Neutrophil (primary cell): ENCODE data around the gene TNRC6C.

ENCODE experiments used
- H3K27ac ChIP-seq: fragments of 200-600 bp; sonication (generic); 2 replicates; pipeline ENCODE4 v1.5.1; 2016; ENCODE audit warnings: mild to moderate bottlenecking, moderate library complexity
- H3K27me3 ChIP-seq: fragments of 200-600 bp; sonication (generic); 2 replicates; pipeline ENCODE4 v1.6.0; 2016; ENCODE audit warnings: mild to moderate bottlenecking
- H3K36me3 ChIP-seq: fragments of 200-600 bp; sonication (generic); 2 replicates; pipeline ENCODE4 v1.5.1; 2017
- H3K4me1 ChIP-seq, 2 experiments: fragments of 200-600 bp in 1 of 2; sonication (generic) in 1 of 2; 1 replicate in 1 of 2; 2 replicates in 1 of 2; pipeline versions ENCODE4 v1.5.1 to v1.6.1; 2013 to 2016; ENCODE audit warnings: low read depth in 1 of 2, low read length in 1 of 2, mild to moderate bottlenecking in 1 of 2, moderate library complexity in 1 of 2; ENCODE audit not compliant: control insufficient read depth in 1 of 2, insufficient read depth in 1 of 2
- H3K4me3 ChIP-seq, 2 experiments: fragments of 200-600 bp in 1 of 2; sonication (generic) in 1 of 2; 1 replicate in 1 of 2; 2 replicates in 1 of 2; pipeline ENCODE4 v1.5.1; 2013 to 2016; ENCODE audit warnings: low read depth in 1 of 2, low read length in 1 of 2, mild to moderate bottlenecking in 1 of 2, moderate library complexity in 1 of 2
- H3K9me3 ChIP-seq: fragments of 200-600 bp; sonication (generic); 2 replicates; pipeline ENCODE4 v1.5.1; 2016
- CTCF ChIP-seq: fragments of 200-600 bp; sonication (generic); IDR thresholded peaks from 2 replicates; pipeline ENCODE4 v1.5.1; 2016; ENCODE audit warnings: antibody characterized with exemption

Gene TNRC6C

GRCh38 chr17:78042542-78042941 lies 84.0 kb downstream of the TNRC6C start:
- no peak overlapping the region for H3K4me3 ChIP-seq
- H3K4me1 ChIP-seq, result peaks cover 0 to 19% of the 10 kb centered on the region in 2 experiments
- H3K27me3 ChIP-seq, result no peaks in the 10 kb centered on the region
- no peaks in the 10 kb centered on the region for H3K9me3 ChIP-seq
- H3K36me3 ChIP-seq, result peaks cover 17% of the 10 kb centered on the region
- no peak overlapping the region for H3K27ac ChIP-seq
- no peak for TF ChIP-seq CTCF

- Histone ChIP-seq H3K4me3 (no peak overlapping the region), H3K4me1 (peaks cover 0 to 19% of the 10 kb centered on the region in 2 experiments), H3K27me3 (no peaks in the 10 kb centered on the region), H3K9me3 (no peaks in the 10 kb centered on the region), H3K36me3 (peaks cover 15% of the 10 kb centered on the region), H3K27ac (no peak overlapping the region)
- TF ChIP-seq CTCF, result no peak
These were observed 84.5 kb downstream of the TNRC6C start for GRCh38 chr17:78043031-78043430.

GRCh38 chr17:78044280-78044835 lies 85.9 kb downstream of the TNRC6C start:
- no peak overlapping the region for H3K27ac ChIP-seq
- TF ChIP-seq CTCF, result no peak
- H3K4me3 ChIP-seq, result no peak overlapping the region
- peaks cover 20% of the 10 kb centered on the region for H3K36me3 ChIP-seq
- peaks cover 0 to 19% of the 10 kb centered on the region in 2 experiments for H3K4me1 ChIP-seq
- H3K9me3 ChIP-seq, result no peaks in the 10 kb centered on the region
- H3K27me3 ChIP-seq, result no peaks in the 10 kb centered on the region

GRCh38 chr17:78045316-78045715 lies 86.8 kb downstream of the TNRC6C start:
- no peak for TF ChIP-seq CTCF
- H3K36me3 ChIP-seq, result peaks cover 27% of the 10 kb centered on the region
- H3K4me3 ChIP-seq, result no peak overlapping the region
- no peaks in the 10 kb centered on the region for H3K9me3 ChIP-seq
- H3K27me3 ChIP-seq, result no peaks in the 10 kb centered on the region
- no peak overlapping the region for H3K27ac ChIP-seq
- H3K4me1 ChIP-seq, result peaks cover 0 to 19% of the 10 kb centered on the region in 2 experiments

GRCh38 chr17:78046923-78047322 lies 88.4 kb downstream of the TNRC6C start:
- Histone ChIP-seq H3K4me3 (no peak overlapping the region), H3K27me3 (no peaks in the 10 kb centered on the region), H3K27ac (no peak overlapping the region), H3K9me3 (no peaks in the 10 kb centered on the region), H3K36me3 (peaks cover 42% of the 10 kb centered on the region), H3K4me1 (peaks cover 0 to 5% of the 10 kb centered on the region in 2 experiments)
- TF ChIP-seq CTCF, result no peak
